Forelimb muscle (tissue), 1 donor: Measurements from ENCODE around the gene ZNF75A. TPM values are rescaled to one million over a fixed set of nuclear protein-coding genes. Genes with fewer than 3 reads are reported as not detected.

Source experiments
- DNase-seq: peaks from one replicate; pipeline ENCODE4 v3.0.0-alpha.2; 2013; ENCODE audit warnings: low read depth
- polyA plus RNA-seq: library from polyadenylated mRNA; unstranded; fragments of 120-200 nt; gene quantifications from one replicate; pipeline ENCODE4 v1.2.1, GENCODE V29; 2013; ENCODE audit not compliant: insufficient read length

ZNF75A gene
- polyA plus RNA-seq, 1 donor = 28.8 TPM

DNA sequence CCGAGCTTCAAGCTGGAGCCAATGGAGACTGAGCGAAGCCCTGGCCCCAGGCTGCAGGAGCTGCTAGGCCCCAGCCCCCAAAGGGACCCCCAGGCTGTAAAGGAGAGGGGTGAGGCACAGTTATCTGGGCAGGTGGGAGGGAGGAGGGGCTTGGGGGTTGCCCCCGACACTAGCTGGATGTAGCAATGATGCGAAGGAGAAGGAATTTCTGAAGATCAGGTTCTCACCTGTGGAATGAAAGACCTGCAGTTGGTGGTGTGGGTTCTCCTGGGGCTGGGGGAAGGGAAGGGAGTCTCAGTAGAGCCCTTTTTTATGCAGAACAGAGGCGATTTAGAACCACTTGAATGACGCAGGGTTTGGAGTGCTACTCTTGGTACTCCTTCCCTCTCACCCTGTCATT, 20.2 kb upstream of the ZNF75A start:
- no peak for DNase-seq

DNA sequence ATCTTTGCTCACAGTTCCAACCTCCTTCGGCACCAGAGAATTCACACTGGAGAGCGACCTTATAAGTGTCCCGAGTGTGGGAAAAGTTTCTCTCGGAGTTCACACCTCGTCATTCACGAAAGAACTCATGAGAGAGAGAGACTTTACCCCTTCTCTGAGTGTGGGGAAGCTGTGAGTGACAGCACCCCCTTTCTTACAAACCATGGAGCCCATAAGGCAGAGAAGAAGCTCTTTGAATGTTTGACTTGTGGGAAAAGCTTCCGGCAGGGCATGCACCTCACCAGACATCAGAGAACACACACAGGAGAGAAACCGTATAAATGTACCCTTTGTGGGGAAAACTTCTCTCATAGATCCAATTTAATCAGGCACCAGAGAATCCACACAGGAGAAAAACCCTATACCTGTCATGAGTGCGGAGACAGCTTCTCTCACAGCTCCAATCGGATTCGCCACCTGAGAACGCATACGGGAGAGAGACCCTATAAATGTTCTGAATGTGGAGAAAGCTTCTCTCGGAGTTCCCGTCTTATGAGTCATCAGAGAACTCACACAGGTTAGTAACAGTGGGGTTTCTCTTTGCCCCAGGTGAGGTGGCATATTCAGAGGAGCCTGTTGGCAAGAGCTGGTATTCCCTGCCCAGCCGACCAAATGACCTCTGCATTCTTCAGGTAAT, 15.2 kb upstream of the ZNF75A start:
- DNase-seq = no peak

DNA sequence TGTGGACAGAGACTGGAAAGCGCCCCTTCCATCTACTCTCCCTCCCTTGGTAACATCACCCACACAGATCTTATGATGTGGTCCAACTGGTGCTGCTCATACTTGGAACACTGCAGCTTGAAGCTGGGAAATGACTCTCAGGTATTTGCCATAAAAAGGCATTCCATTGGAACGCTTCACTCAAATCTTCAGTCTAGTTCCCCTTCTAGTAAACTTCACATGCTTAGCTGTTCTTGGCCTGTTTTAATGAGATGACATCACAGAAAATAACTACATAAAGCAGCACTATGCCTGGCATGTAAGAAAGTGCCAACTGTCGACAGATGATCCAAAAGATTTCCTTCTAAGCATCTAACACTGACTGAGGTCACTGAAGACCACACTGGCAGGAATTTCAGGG, 12.7 kb upstream of the ZNF75A start:
- DNase-seq = no peak

DNA sequence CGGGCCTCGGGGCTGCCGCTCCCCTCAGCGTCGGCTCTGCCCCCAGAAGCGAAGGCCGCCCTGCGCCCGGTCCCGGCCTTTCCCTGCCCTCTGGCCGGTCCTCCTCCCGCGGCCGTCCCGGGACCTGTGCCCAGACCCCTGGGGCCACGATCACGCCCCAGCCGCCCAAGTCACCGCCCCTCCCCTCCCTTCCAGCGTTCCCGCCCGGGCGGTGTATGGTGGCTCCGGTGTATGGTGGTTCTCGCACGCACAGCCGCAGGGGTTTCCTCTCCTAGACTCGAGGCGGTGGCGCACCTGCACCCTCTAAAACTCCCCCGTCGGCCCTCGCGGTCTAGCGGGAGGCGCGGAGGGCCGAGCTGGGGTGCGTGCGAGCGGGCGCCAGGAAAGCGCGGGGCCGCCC, 10.1 kb upstream of the ZNF75A start:
- no peak for DNase-seq

DNA sequence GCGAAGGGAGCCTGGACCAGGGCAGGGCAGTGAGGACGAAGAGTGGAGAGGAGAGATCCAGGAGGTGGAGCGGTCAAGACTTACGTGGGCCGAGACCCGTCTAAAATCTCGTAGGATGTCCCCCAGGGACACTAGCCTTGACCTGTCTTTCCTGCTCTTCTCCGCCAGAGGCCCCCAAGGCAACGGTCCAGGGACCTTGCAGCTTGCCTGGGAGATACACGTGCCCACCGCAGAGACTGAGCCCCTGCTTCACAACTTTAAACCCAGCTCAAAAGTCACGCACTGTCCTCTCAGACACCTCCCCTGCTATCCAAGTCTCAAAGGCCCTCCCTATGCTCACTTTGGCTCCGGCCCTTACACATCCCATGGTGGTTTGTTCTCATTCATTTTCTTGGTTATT, 9.5 kb upstream of the ZNF75A start:
- no peak for DNase-seq

DNA sequence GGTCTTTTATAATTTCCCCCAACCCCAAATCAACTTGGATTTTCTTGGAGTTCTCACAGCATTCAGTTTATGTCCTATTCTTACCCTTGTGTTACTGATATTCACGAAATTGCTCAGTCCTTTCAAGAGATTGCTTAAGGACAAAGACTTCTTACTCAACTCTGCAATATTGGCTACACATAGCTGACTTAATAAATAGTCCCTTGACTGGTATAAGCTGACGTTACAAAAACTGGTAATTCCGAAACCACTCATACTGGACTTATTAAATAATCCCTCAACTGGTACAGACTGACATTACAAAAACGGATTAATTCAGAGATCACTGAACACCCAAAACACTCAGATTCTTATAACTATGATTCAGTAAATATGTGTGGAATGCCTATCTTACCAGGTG, 927 bp upstream of the ZNF75A start:
- no peak for DNase-seq

DNA sequence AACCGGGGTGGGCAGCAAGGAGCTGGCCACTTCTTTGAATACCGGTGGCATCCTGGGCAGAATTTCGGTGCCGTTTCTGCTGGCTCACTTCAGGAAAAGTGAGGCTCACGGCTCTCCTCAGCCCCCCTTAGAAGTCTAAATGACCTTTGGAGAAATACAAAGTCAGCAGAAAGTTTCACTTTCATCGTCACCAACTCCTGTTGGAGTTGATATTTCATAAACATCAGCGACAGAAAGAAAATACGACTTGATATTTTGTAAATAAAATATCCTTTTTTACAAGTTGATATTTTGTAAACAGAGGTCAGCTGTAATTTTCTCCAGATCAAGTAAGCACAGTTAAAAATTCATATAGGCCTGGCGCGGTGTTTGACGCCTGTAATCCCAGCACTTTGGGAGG, 781 bp downstream of the ZNF75A start:
- no peak for DNase-seq

DNA sequence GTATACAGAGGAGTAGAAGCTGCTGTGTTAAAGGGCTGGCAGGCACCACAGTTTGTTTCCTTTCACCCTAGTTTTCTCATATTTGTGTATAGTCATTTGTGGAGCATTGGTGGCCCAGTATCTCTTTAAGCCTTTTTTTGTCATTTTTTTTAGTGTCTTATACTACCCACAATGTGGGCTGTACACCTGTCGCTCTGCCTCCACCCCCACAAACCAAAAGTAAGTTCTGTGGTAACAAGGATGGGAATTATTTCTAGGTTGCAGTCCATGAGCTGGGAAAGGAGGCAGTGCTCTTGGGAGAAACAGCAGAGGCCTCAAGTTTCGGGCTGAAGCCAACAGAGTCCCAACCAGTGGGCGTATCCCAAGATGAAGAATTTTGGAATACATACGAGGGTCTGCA, 6.2 kb downstream of the ZNF75A start:
- no peak for DNase-seq

DNA sequence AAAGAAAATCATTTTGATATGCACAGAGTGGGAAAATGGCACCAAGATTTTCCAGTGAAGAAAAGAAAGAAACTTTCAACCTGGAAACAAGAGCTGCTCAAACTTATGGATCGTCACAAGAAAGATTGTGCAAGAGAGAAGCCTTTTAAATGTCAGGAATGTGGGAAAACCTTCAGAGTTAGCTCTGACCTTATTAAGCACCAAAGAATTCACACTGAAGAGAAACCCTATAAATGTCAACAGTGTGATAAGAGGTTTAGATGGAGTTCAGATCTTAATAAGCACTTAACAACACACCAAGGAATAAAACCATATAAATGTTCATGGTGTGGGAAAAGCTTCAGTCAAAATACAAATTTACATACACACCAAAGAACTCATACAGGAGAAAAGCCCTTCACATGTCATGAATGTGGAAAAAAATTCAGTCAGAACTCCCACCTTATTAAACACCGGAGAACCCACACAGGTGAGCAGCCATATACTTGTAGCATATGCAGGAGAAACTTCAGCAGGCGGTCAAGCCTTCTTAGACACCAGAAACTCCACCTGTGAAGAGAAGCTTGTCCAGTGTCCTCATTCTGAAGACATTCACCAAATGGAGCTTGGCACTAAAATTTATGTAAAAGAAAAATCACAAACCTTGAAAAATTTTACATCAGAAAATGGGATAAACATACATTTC, 12.2 kb downstream of the ZNF75A start:
- no peak for DNase-seq

DNA sequence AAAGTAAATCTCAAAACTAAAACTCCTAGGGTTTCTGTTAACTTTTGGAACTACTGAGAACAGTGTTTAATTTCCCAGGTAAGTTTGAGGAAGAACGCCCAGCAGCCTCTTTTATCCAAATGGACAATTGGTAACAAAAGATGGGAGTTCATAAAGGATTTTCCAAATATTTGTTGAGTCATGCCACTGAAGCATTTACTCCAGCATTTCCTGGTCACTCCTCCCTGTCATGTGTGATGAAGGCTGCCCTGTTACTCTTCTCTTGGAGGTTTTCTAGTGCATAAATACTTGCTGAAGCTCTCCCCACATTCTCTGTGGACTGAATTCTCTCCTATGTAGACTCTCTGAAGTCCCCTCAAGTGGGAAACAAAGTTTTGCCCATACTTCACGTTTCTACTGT, 16.5 kb downstream of the ZNF75A start:
- DNase-seq = no peak

DNA sequence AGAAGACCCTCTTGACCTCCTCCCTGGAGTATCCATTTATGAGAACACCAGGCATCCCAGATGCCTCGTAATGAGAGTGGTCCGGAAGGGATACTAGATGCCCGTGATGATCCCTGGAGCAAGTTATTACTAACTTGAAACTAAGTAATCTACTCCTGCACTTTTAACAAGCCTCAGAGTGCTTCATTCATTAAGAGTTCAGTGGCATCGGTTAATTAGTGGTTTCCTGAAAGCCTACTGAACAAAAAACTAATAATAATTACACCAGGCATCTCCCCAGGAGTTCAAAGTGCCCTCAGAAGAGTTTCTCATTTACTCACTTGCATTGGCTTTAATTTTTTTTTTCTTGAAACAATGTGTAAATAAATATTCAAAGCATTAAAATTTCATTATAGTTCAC, 22.2 kb downstream of the ZNF75A start:
- no peak for DNase-seq

DNA sequence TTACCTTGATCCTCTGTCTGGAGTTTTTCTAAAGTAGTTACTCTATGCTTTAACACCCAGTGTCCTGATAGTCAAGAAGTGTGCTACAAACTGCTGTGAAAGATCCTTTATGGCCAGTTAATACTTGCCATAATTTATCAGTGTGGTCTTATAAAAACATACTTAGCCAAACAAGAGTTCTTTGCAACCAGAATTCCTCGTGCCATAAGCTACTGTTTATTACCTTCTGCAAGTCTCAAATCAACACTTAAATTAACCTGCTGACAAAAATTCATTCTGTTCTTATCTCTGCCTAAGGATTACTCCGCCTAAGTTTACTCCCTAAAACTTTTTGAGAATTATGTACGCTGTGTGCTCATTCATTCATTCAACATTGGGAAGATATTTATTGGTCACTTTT, 22.8 kb downstream of the ZNF75A start:
- DNase-seq = no peak

DNA sequence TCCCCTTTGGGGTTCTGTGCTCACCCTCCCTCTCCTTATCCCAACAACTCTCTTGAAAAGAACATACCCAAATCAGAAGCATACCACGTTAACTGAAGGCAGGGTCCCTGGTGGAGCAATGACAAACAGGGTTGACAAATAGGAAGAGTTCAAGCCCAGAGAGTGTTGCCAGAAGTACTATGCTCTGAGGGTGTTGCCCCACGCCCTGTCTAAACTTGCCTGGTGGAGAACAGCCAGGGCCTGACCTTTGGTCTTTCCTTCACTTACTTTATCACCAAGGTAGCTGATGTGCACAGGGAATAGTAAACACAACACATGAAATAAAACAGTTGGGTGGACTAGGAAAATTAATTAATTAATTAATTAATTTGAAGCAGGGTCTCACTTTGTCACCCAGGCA, 23.3 kb downstream of the ZNF75A start:
- DNase-seq = no peak

DNA sequence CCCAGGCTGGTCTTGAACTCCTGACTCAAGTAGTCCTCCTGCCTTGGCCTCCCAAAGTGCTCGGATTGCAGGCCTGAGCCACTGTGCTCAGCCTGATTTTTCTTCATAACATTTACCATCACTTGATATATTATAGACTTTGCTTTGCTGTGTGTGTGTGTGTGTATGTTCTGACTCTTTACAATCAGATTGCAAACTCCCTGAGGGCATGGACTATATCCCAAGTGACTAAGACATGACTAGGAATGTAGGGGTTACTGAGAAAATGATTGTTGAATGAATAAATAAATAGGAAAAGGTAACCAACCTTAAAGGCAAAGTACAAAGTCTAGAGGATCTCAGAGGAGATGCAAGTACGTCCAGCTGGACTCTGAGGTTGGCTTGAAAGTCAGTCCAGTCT, 40.7 kb downstream of the ZNF75A start:
- DNase-seq = no peak

DNA sequence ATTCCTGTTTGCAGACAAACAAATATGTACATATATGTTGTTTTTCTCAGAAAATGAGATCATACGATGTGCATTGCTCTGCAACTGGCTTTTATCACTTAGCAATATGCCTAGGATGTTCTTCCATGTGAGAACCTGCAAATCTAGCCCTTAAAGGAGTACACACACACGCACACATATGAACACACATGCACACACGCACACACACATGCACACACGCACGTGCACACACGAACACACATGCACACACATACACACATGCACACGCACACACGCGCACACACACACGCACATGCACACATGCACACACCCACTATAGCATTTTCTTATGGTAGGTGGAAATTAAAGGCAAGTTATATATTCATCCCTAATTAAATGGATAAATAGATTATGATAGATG, 42.3 kb downstream of the ZNF75A start:
- no peak for DNase-seq

DNA sequence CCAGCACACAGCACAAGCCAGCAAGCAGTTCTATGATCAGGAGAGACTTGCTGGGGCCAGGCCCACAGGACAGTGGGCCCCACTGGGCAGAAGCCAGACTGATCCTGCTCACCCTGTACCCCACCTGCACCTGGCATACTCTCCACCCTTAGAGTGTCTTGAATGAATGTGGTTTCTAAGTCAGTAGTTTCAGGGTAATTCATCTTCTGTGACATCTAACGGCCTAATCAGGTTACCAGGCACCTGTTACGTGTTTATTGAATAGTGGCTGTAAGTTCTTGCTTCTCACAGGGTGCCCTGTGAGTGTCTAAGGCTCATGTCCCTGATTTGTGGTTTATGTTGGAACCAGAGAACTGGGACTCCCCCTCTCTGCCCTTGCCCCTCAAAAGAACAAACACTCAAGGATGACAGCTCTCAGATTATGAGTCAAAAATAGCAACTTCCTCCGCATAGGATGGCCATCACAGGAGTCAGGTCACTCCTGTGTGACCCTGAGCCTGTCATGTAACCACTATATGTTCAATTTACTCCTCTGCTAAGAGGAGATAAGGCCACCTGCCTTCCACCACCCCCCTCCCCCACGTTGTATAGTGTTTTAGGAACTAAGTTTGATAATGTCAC, 43.4 kb downstream of the ZNF75A start:
- DNase-seq = no peak

DNA sequence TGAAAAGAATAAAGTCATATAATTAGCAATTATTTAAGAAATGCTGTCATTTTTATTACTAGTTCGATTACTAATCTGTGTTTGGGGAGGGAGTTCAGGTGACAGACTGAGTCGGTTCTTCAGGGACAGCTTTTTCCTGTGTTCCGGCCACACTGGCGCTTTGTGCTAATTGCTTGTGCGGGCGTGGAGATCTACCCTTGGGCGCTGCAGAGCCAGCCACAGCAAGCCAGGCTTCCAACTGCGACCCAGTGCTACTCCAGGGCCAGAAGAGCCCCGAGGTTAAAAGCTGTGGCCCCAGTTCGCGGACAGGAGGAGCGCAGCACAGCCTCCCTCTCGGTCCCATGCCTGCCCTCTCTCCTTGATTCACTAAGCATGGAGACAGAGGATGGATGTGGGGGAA, 43.9 kb downstream of the ZNF75A start:
- no peak for DNase-seq

DNA sequence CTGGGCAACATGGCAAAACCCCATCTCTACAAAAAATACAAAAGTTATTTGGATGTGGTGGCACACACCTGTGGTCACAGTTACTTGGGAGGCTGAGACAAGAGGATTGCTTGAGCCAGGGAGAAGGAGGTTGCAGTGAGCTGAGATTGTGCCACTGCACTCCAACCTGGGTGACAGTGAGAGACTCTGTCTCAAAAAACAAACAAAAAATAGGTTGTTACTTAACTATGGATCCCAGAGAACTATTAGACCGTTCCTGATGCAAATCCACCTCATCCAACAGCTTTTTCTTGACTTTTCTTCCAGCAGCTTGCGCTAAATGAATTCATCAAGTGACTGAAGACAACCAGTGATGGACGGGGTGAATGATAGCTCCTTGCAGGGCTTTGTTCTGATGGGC, 50.3 kb downstream of the ZNF75A start, which contains the start of gene OR2C1:
Gene OR2C1 (plus strand): TSS at position 301 of the 400 bp plus-strand sequence. CDS start 52 bp downstream, at position 353.
- DNase-seq = no peak

DNA sequence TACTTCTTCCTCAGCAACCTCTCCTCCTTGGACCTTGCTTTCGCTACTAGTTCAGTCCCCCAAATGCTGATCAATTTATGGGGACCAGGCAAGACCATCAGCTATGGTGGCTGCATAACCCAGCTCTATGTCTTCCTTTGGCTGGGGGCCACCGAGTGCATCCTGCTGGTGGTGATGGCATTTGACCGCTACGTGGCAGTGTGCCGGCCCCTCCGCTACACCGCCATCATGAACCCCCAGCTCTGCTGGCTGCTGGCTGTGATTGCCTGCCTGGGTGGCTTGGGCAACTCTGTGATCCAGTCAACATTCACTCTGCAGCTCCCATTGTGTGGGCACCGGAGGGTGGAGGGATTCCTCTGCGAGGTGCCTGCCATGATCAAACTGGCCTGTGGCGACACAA, 50.8 kb downstream of the ZNF75A start:
- no peak for DNase-seq

DNA sequence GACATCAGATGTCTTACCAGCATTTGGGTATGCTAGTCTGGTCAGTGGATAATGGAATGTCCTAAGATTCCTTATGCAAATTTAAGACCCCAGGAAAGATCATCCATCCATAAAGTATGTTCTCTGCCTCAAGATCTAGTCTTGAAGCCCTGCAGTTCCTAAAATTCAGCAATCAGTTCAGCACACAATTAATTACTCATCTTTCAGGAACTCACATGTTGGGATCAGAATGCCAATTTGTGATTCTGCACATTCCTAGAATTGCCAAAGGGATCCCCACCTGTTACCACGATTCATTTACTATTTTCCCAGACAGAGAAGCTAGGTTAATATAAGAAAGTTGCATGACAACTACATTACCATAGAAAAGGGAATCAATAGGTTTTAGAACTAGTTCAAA, 53.6 kb downstream of the ZNF75A start:
- no peak for DNase-seq

DNA sequence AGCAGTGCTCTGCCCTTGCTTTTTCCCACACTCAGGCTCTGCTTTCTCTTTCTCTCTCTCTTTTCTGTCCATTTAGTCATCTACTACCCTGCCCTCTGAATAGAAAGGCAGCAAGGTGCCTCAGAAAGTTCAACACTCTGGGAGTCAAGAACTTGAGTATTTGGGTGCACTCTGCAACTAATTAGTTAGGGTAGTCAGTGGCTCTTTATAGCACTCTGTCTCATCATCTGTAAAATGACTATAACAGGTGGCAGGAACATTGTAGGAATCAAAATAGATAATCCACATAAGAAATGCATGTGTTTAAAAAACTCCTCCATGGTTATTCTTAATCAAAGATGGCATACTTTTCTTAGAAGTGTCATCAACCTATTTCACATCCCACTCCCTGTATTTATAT, 57.6 kb downstream of the ZNF75A start:
- DNase-seq = no peak

DNA sequence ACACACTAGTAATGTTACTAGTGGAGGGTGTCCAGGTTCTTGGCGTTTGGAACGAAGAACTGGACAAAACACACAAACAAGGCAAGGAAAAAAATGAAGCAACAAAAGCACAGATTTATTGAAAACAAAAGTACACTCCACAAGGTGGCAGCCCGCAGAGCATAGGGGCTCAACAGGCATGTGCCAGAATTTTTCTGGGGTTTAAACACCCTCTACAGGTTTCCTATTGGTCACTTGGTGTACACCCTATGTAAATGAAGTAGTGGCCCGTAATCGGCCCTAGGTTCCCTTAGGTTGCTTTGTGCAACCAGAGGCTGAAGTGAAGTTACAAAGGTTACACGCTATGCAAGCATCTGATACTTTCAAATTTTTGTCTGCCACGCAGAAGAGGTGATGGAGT, 58.5 kb downstream of the ZNF75A start:
- no peak for DNase-seq

DNA sequence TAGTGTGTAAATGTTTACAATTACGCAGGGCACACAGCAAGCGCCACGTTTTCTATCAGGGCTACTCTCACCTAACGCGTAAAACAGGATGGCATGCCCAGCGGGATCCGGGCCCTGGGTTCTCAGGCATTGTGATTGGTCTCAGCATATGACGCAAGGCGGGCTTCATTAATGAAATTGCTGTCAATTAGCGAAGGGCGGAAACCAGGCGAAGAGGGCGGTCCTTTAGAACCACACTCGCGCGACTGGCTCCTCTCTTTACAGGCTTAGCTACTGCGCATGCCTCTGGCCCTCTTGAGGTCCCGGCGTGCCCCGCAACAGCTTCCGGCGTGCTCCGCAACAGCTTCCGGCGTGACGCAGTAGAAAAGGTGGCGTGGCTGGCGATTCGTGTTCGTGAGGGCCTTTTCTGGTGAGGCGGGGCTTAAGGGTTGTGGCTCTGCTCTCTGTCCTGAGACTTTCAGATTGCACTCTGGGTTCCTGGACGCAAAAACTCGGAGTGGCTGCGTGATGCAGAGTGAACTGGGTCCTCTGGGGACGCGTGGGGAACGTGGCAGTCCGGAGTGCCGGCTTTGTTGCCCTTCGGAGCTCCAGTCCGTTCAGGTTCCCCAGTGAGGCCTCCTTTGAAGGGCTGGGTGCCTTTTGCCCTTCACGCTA, 59.6 kb downstream of the ZNF75A start:
- DNase-seq = peak; percentile 67
